ENCODE results near the gene ATF7IP2. TPM values are rescaled to one million over a fixed set of nuclear protein-coding genes. Genes with fewer than 3 reads are reported as not detected.
A peak's percentile ranks its signal among the peaks of the same experiment; 100 is the strongest.

ATF7IP2 gene
- polyA plus RNA-seq, 1 experiment = 6.3 TPM

DNA sequence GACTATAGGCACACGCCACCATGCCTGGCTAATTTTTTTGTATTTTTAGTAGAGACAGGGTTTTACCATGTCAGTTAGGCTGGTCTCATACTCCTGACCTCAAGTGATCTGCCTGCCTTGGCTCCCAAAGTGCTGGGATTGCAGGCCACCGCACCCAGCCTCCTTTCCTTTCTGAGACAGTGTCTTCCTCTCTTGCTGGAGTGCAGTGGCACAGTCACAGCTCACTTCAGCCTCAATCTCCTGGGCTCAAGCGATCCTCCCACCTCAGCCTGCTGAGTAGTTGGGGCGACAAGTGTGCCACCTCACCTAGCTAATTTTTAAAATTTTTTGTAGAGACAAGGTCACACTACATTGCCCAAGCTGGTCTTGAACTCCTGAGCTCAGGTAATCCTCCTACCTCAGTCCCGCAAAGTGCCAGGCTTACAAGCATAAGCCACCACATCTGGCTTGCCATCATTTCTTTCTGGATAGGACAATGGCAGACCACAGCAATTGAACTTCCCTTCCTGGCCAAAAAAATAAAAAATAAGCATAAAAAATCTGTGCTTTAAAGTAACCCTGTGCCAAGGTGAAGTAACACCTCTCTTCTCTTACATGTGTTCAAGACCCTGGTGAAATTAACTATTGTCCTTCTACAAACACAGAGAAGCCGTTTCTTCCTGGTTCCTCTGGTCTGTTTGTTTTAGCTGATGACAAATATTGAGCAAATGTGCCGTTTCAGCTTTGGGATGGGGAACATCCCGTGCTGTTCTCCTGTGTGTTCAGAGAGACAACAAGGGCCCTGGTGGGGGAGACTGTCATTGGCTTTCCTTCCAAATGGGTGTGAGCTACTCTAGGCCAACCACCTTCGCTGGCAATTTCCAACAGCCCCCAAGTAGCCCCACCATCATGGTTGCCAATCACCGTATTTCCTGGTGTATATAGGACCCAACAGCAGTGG lies 134.3 kb downstream of the ATF7IP2 start:
- H3K9me3 ChIP-seq (ENCODE audit: control insufficient read depth, insufficient read depth, low read length) = no peaks in the 10 kb centered on the region; the same call in 1 of the 2 replicates
- POLR2A ChIA-PET = no interaction called here
- CTCF ChIA-PET = interaction anchor here (0.6 to 4.6 kb wide), 6 partner anchors 10 to 1360 kb away, joined by 3 to 68 read pairs (median 4); no protein-coding TSS in a partner anchor

DNA sequence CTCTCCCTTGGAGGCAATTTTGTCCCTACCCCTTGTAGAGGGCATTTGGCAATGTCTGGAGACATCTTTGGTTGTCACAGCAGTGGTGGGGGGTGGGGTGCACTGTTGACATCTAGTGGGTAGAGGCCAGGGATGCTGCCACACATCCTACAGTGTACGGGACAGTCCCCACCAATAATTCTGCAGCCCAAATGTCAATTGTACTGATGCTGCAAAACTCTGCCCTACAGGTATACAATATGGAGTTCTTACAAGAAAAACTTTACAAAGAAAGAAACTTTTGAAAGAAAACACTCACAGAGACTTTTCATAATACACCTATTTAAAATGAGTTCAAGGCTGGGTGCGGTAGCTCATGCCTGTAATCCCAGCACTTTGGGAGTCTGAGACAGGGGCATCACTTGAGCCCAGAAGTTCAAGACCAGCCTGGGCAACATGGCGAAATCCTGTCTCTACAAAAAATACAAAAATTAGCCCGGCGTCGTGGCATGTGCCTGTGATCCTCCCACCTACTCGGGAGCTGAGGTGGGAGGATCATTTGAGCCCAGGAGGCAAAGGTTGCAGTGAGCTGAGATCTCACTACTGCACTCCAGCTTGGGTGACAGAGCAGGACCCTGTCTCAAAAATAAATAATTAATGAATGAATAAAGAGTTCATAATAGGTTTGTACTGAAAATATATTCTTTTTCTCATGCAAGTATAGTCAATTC lies 135.2 kb downstream of the ATF7IP2 start:
- Histone ChIP-seq H3K27ac (ENCODE audit: low read depth, low read length) (no peak overlapping the region), H3K27me3 (ENCODE audit: control insufficient read depth, insufficient read depth, low read length) (no peaks in the 10 kb centered on the region), H3K4me3 (ENCODE audit: low read depth, low read length) (no peak overlapping the region), H3K9me3 (ENCODE audit: control insufficient read depth, insufficient read depth, low read length) (no peaks in the 10 kb centered on the region; the same call in 1 of the 2 replicates)
- DNase-seq (ENCODE audit: low read depth, low spot score) = no peak
- ChIA-PET CTCF (interaction anchor here (0.6 to 4.6 kb wide), 12 partner anchors 7 to 1360 kb away, joined by 3 to 68 read pairs (median 4); no protein-coding TSS in a partner anchor), POLR2A (no interaction called here)
- TF ChIP-seq, protein P1, sequence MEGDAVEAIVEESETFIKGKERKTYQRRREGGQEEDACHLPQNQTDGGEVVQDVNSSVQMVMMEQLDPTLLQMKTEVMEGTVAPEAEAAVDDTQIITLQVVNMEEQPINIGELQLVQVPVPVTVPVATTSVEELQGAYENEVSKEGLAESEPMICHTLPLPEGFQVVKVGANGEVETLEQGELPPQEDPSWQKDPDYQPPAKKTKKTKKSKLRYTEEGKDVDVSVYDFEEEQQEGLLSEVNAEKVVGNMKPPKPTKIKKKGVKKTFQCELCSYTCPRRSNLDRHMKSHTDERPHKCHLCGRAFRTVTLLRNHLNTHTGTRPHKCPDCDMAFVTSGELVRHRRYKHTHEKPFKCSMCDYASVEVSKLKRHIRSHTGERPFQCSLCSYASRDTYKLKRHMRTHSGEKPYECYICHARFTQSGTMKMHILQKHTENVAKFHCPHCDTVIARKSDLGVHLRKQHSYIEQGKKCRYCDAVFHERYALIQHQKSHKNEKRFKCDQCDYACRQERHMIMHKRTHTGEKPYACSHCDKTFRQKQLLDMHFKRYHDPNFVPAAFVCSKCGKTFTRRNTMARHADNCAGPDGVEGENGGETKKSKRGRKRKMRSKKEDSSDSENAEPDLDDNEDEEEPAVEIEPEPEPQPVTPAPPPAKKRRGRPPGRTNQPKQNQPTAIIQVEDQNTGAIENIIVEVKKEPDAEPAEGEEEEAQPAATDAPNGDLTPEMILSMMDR (IDR thresholded peaks at IDR 0.05; ENCODE audit: low read depth, low read length) = no peak

More for the DNA sequence above, 134.3 kb downstream of the ATF7IP2 start:
- Histone ChIP-seq H3K27me3 (ENCODE audit: control insufficient read depth, insufficient read depth, low read length) (no peaks in the 10 kb centered on the region), H3K27ac (ENCODE audit: low read depth, low read length) (no peak overlapping the region), H3K4me3 (ENCODE audit: low read depth, low read length) (no peak overlapping the region)
- no peak for DNase-seq (ENCODE audit: low read depth, low spot score)
- TF ChIP-seq, protein P1 (IDR thresholded peaks at IDR 0.05; ENCODE audit: low read depth, low read length) = no peak

DNA sequence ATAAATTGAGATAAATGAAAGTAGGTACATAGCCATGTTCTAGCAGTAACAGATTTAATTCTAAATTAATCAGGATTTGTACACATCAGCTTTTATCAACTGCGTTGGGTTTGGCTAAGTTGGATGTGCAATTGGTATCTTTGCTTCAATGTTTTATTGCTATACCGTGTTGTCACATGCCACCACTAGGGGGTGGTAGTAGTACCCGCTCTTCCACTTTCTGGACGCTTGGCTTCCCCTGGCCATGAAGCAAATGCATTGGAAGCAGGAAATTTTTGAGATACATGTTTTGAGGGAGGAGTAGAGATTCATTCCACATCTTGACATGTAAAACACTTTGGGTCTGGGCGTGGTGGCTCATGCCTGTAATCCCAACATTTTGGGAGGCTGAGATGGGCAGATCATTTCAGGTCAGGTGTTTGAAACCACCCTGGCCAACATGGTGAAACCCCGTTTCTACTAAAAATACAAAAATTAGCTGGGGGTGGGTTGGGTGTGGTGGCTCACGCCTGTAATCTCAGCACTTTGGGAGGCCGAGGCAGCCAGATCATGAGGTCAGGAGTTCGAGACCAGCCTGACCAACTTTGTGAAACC lies 135.9 kb downstream of the ATF7IP2 start:
- H3K27me3 ChIP-seq (ENCODE audit: control insufficient read depth, insufficient read depth, low read length) = no peaks in the 10 kb centered on the region
- ChIA-PET POLR2A (no interaction called here), CTCF (interaction anchor here (0.6 to 4.6 kb wide), 13 partner anchors 8 to 1361 kb away, joined by 3 to 68 read pairs (median 3); no protein-coding TSS in a partner anchor)

DNA sequence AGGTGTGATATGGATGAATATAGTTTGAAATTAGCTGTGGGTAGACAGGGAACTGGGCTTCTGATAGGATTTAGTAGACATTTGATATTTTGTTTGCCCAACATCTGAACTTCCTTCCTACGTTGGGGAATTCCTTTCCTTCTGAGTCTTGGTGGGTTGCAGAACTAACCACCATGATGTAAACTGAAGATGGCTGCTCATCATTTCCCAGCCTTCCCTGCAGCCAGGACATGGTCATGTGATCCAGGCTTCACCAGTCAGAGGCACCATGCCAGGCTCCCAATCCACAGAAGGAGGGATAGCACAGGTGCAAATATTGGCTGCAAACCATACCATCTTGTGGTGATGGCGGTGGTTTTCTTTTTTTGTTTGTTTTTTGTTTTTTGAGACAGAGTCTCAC lies 137.1 kb downstream of the ATF7IP2 start:
- Histone ChIP-seq H3K27me3 (ENCODE audit: control insufficient read depth, insufficient read depth, low read length) (no peaks in the 10 kb centered on the region), H3K9me3 (ENCODE audit: control insufficient read depth, insufficient read depth, low read length) (no peaks in the 10 kb centered on the region), H3K27ac (ENCODE audit: low read depth, low read length) (no peak overlapping the region), H3K4me3 (ENCODE audit: low read depth, low read length) (no peak overlapping the region)
- DNase-seq (ENCODE audit: low read depth, low spot score) = no peak
- CTCF ChIA-PET = interaction anchor here (1.3 to 4.6 kb wide), 4 partner anchors 8 to 396 kb away, joined by 7 to 68 read pairs (median 12); no protein-coding TSS in a partner anchor
- TF ChIP-seq, protein P1 (IDR thresholded peaks at IDR 0.05; ENCODE audit: low read depth, low read length) = no peak
- POLR2A ChIA-PET = no interaction called here

More for the DNA sequence above, 135.9 kb downstream of the ATF7IP2 start:
- Histone ChIP-seq H3K4me3 (ENCODE audit: low read depth, low read length) (no peak overlapping the region), H3K9me3 (ENCODE audit: control insufficient read depth, insufficient read depth, low read length) (no peaks in the 10 kb centered on the region; the same call in 1 of the 2 replicates), H3K27ac (ENCODE audit: low read depth, low read length) (no peak overlapping the region)
- TF ChIP-seq, protein P1 (IDR thresholded peaks at IDR 0.05; ENCODE audit: low read depth, low read length) = peak; percentile 80
- peak; percentile 6 for DNase-seq (ENCODE audit: low read depth, low spot score)
